ENCODE measurements around the gene HEXIM1.
A peak's percentile ranks its signal among the peaks of the same experiment; 100 is the strongest.
"Not testable (repeated sequence)": the region's sequence is repeated elsewhere in the genome, so short reads cannot be mapped to it uniquely, and the experiment has no call there.

Gene HEXIM1

DNA sequence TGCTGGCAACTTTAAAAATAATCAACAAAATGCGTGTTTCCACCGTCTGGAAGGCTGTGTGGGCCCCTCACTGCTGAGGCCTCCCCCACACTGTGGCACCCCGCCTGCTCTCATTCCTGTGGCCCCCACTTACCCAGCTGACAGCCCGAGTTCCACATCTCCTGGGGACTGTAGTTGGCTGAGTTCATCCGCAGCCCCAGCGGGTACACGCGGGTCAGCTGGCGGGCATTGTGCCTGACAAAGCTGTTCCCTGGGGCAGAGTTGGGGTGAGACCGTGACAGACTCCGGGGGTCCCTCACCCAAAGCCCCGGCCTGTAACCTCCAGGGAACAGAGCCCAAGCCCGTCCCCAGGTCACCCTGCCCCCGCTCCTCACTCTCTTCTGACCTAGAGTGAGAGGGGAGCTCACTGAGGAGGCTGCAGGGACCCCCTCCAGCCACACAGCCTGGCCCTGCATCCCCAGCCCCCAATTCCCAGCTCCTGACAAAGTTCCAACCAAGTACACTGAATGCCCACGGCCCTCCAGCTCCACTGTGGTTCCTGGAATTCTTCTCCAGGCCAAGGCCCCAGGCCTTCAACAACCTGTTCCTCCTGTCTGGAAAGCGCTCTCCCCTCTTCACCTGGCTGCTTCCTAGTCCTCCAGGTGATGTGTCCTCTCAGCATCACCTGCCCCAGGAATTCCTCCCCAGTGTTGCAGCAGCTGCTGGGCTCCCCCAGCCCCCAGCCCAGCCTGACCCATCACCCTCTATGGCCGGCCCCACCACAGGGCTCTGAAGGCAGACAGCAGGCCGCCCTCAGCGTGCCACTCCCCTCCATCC is 34.0 kb upstream of the HEXIM1 start:
- DNase-seq (ENCODE audit: low spot score) = no peak

DNA sequence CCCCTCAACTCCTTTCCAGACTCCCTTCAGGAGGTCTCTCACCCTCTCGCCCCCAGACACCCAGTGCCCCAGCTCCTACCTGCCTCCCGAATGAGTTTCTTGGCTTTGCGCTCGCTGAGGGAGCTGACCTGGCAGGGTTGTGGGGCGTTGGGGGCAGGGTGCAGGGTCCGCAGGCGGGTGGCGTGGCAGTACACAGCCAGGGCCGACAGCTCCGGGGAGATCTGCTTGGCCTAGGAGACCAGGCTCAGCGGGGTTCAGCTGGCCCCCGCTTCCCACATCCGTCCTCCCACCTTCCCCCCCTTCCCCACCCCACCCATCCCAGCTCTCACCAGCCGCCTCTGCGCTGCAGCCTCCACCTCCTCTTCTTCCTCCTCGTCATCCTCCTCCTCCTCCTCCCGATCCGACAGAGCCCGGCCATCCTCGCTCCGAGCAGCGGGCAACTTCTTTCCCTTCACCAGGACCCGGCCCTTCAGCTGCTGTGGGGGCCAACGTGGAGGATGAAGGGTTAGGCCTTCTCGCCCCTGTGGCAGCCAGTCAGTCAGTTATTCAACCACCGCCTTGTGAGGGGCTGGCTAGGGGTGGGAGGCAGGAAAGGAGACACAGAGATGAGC is 33.2 kb upstream of the HEXIM1 start:
- DNase-seq (ENCODE audit: low spot score) = no peak

- DNase-seq (ENCODE audit: low spot score) = no peak
Observed at GRCh38 chr17:45115871-45116270, 32.4 kb upstream of the HEXIM1 start.

GRCh38 chr17:45116434-45117016 is 31.8 kb upstream of the HEXIM1 start:
- DNase-seq (ENCODE audit: low spot score) = no peak

GRCh38 chr17:45117334-45117733 is 30.9 kb upstream of the HEXIM1 start:
- DNase-seq (ENCODE audit: low spot score) = no peak

DNA sequence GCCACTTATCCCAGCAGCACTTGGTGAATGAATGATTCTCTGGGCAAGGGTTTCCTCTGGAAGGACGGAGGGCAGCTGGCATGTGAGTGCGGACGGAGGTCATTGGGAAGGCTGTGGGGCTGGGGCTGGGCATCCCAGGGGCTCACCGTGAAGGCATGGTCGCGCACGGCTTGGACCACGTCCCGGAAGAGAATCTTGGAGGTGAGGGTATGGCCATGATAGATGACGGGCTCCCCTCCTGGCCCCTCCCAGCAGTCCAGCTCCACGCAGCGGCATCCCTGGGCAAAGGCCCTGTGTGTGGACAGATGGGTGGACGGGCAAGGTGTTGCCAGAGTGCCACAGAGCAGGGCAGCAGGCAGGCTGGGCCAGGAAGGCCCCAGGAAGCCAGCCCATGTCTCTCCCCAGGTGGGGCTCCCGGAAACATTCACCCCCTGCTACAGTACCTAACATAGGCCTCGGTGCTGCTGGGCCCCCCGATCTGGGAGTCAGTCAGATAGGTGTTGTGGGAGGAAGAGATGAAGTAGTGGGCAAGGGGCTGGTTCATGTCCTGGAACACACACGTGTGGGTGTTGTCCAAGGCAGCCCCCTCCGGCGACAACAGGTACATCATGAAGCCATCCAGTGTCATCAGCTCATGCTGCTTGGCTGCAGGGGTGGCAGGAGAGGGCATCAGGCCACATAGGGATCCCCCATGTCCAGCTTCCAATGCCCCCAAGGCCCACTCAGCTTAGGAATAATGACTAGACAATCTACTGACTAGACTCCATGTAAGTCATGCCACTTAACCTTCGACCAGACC is 30.2 kb upstream of the HEXIM1 start:
- no peak for DNase-seq (ENCODE audit: low spot score)

DNA sequence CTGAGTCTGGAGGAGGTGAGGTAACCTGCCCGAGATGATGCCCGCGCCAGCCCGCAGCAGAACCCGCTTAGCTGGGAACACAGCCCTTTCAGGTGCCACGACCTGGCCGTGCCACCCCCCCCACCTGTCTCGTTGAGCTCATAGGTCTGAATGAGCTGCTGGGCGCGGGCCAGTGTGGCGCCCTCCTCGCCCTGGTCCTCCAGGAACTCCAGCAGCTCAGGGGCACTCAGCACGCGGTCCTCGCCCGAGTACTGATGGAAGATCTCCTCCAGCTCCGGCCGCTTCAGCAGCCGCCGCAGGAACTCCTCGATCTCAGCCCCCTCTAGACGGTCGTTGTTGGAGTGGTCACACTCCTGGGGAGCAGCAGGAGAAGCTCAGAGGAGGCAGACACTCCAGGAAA is 29.6 kb upstream of the HEXIM1 start:
- no peak for DNase-seq (ENCODE audit: low spot score)

GRCh38 chr17:45119964-45120363 is 28.3 kb upstream of the HEXIM1 start:
- DNase-seq (ENCODE audit: low spot score) = no peak

- DNase-seq (ENCODE audit: low spot score) = no peak
Observed at GRCh38 chr17:45120558-45120957, 27.7 kb upstream of the HEXIM1 start.

- no peak for DNase-seq (ENCODE audit: low spot score)
Observed at GRCh38 chr17:45121055-45121454, 27.2 kb upstream of the HEXIM1 start.

DNA sequence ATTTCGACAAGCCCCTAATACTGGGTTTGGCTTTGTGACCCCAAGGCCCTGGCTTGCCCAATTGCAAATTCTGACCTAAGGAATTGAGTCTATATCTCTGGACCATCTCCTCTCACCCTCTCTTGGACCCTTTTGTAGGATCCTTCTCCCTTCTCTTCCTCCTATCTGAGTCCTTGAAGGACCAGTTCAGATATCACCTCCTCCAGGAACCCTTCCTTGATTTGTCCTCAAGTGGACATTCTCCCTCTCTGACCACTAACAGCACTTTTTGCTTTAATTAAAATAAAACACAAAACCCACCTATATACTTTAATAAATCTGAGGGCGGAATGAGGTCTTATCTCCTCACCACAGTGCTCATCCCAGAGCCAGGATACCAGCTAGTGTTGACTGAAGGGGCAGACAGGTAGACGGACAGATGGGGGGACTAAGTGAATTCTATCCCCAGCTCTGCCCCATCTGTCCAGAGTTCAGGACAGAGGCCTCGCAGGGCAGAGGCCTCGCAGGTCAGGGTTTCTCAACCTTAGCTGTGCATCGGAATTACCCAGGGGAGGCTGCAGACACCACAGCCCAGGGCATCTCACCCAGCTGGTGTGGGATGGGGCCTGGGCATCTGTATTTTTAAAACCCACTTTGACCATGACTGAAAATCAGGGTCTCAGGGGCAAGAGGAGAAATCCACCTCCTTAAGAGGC is 25.1 kb upstream of the HEXIM1 start:
- DNase-seq (ENCODE audit: low spot score) = no peak

DNA sequence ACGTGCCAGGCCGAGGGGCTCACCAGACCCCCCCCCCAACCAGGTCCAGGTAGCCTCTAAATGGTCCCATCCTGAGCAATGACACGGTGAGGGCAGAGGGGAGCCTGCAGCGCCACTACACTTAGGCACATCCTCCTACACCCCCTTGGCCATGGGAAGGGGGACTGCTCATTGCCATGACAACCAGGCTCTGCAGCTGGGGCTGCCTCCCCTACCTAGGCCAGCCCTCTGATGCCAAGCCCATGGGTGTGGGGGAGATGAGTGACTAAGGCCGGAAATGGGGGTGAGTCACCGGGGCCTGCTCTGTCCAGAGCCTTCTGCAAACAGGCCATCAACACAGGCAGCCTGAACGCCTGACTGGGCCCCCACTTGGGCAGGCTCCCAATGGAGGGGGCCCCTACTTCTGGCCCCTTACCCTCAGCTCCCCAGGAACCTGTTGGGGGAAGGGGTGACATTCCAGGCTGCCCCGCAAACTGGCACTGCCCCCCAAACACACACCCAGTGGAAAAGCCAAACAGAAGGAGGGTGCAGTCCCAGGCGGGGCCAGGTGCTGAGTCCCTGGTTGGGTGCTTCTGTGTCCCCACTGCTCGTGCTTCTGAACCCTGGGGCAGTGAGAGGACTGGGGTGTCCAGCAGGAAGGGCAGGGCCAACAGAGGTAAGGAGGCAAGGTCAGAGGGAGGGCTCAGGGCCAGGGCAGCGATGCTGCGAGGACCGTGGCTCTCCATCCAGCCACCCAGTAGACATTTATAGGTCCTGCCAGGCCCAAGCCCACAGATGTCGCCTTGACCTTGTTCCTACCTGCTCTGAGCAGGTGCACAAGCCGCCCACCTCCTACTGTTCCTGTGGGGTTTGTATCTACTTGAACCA is 24.1 kb upstream of the HEXIM1 start:
- peak; percentile 89 for DNase-seq (ENCODE audit: low spot score)

GRCh38 chr17:45124797-45125122 is 23.5 kb upstream of the HEXIM1 start:
- not testable (repeated sequence) for DNase-seq (ENCODE audit: low spot score)

DNA sequence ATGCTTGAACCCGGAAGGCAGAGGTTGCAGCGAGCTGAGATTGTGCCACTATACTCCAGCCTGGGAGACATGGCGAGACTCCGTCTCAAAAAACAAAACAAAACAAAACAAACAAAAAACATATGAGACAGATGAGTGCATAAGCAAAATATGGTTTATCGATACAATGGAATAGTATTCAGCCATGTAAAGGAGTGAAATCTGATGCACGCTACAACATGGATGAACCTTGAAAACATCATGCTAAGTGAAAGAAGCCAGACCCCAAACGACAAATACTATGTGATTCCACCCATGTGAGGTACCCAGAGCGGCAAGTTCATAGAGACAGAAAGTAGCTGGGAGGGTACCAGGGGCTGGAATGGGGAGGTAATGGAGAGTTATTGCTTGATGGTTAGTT is 22.8 kb upstream of the HEXIM1 start:
- DNase-seq (ENCODE audit: low spot score) = no peak

DNA sequence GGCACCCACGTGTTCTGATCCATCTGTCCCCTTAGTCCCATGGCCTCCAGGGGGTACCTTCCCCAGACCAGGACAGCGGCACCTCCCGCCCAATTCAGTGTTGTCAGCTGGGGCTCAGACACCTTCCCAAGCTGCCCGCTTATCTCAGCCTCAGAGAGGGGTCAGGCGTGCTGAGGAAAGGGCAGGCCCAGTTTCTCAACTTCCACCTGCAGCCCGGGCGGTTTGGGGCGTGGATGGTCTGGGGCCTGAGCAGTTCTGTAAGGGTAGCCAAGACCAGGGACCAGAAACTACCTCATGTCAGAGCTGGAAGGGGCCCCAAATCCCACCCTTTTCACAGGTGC is 21.1 kb upstream of the HEXIM1 start:
- DNase-seq (ENCODE audit: low spot score) = no peak

DNA sequence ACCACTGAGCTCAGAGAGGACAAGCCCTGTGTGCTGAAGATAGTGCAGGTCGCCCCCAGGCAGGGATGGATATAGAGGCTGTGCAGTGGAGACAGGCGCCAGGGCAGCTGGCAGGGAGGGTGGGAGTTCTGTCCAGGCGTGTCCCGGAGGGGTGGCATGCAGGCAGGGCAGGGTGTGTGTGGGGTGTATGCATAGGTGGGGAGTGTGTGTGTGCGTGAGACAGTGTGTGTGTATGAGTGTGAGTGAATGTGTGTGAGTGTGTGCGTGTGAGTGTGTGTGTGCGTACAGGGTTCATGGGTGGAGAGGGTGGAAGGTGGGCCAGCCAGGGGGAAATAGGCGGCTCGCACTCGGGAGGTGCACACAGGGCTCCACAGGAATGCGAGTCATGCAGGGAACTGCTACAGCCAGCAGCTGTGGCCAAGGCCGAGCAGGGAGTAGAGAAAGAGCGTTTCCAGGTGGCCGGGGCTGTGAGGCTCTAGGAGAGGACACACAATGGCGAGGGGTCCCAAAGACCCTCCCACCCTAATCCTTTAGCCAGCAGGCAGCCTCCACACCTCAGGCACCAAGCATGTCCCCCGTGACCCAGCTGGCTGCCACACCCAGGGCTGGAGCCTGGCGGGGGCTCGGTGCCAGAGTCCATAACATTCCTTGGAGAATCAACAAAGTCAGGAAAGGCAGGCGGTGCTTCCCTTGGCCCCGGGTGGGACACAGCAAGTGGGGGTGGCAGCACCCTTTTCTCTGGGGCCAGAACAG is 20.6 kb upstream of the HEXIM1 start:
- DNase-seq (ENCODE audit: low spot score) = no peak

- DNase-seq (ENCODE audit: low spot score) = no peak
Observed at GRCh38 chr17:45128331-45128730, 19.9 kb upstream of the HEXIM1 start.

DNA sequence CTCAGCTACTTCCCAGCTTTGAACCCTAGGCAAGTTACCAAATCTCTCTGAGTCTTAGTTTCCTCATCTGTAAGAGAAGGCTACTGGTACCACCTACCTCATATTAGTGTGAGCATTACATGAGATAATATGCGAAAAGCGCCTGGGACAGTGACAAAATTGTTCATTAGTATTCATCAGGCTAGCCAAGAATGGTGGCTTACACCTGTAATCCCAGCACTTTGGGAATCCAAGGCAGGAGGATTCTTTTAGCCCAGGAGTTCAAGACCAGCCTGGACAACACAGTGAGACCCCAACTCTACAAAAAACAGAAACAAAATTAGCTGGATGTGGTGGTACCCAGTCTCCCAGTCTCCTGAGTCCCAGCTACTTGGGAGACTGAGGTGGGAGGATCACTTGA is 19.3 kb upstream of the HEXIM1 start:
- no peak for DNase-seq (ENCODE audit: low spot score)

GRCh38 chr17:45129426-45129939 is 18.8 kb upstream of the HEXIM1 start:
- DNase-seq (ENCODE audit: low spot score) = no peak

DNA sequence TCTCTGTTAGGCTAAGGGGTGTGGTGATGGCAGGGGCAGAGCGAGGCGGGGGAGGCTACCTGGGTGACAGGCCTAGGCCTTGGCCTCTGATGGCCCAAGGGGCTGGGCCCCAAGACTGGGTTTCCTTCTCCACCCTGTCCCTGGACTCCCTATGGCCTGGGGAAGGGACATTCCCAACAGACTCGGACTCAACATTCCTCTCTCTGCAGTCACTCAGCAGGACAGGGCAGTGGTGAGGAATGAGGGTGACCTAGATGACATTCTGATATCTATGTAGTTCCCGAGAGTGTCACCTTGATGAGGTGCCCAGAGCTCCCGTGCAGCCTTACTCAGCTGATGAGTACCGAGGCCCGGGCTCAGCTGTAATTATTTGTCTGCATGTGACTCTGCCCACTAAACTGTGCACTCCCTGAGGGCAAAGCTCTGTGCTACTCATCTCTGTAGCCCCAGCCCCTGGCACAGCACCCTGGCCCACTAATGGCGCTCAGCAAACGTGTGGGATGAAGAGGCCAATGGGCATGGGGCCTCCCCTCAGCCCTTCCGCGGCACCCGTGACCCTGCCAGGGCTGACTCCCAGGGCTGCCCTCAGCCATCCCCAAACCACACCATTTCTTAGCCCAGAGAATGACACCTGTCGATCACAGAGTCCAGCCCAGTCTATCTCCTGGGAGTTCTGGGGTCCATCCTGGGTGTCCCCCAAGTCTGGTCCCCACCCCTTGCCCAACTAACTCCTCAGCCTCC is 18.2 kb upstream of the HEXIM1 start:
- DNase-seq (ENCODE audit: low spot score) = no peak

Measured in kidney capillary endothelial cell (primary cell).